Measurements from ENCODE around the gene TMC2. TPM values are rescaled to one million over a fixed set of nuclear protein-coding genes. Genes with fewer than 3 reads are reported as not detected.
A peak's percentile ranks its signal among the peaks of the same experiment; 100 is the strongest.

The TMC2 gene
- total and polyA plus RNA-seq, 2 of the 8 experiments (the other 6 are each of a cell fraction or from before 2014, with no cell fraction given), result not detected

GRCh38 chr20:2515203-2515602 lies 21.2 kb upstream of the TMC2 start:
- peaks cover 30 to 76% (median 54%) of the 10 kb centered on the region in 4 experiments for H3K27me3 ChIP-seq (replicated peaks in 1 of 4; ENCODE audit: control insufficient read depth in 3 of 4, extremely low read depth in 1 of 4, insufficient read depth in 3 of 4, low read length in 3 of 4)
- POLR2A ChIA-PET (ENCODE audit: partially characterized antibody), result interaction anchor here (1.6 to 1.7 kb wide), 2 partner anchors 12 to 140 kb away, joined by 4 to 9 read pairs; no protein-coding TSS in a partner anchor
- TF ChIP-seq CHD1 (IDR thresholded peaks at IDR 0.05; ENCODE audit: low read depth, low read length), result no peak
- peak; percentile 18; the same call in 1 of the 2 replicates for TF ChIP-seq MAFK (IDR thresholded peaks at IDR 0.05; ENCODE audit: low read depth, low read length)
- TF ChIP-seq TAF1 (IDR thresholded peaks at IDR 0.05; ENCODE audit: low read depth, low read length), result no peak
- no peak for TF ChIP-seq CEBPB (IDR thresholded peaks at IDR 0.05; ENCODE audit: low read depth, low read length)

More at GRCh38 chr20:2515203-2515602, 21.2 kb upstream of the TMC2 start:
- Histone ChIP-seq H4K5ac (ENCODE audit: insufficient read length, low read depth, low read length) (no peak overlapping the region), H3K4me2 (ENCODE audit: insufficient read depth in 1 of 2, low read depth in 2 of 2, low read length in 2 of 2) (no peak overlapping the region), H3K4ac (replicated peaks; ENCODE audit: insufficient read length, low read depth, low read length) (no peak overlapping the region), H4K20me1 (replicated peaks in 1 of 2; ENCODE audit: control insufficient read depth in 1 of 2, insufficient read depth in 2 of 2, low read length in 2 of 2) (peaks cover 0 to 4% of the 10 kb centered on the region in 2 experiments), H2BK120ac (replicated peaks; ENCODE audit: low read depth, low read length) (no peak overlapping the region), H2BK20ac (ENCODE audit: low read length) (no peak overlapping the region), H3K4me3 (ENCODE audit: extremely low read depth in 1 of 4, insufficient read depth in 2 of 4, low read depth in 3 of 4, low read length in 4 of 4) (no peak overlapping the region), H2BK5ac (ENCODE audit: low read depth, low read length) (no peak overlapping the region), H2AFZ (ENCODE audit: low read length) (no peak overlapping the region), H3K9ac (replicated peaks in 1 of 4; ENCODE audit: extremely low read depth in 1 of 4, low read depth in 3 of 4, low read length in 3 of 4) (no peak overlapping the region), H3K79me2 (ENCODE audit: control insufficient read depth in 1 of 2, insufficient read depth in 2 of 2, low read length in 2 of 2) (no peaks in the 10 kb centered on the region), H3K79me1 (ENCODE audit: low read depth, low read length) (no peaks in the 10 kb centered on the region), H3K23ac (ENCODE audit: insufficient read length) (no peak overlapping the region), H2BK15ac (ENCODE audit: low read length) (no peak overlapping the region), H3K23me2 (ENCODE audit: low read depth, low read length) (peaks cover 6% of the 10 kb centered on the region), H3K4me1 (replicated peaks in 1 of 4; ENCODE audit: control insufficient read depth in 3 of 4, insufficient read depth in 4 of 4, low read length in 3 of 4) (no peaks in the 10 kb centered on the region), H2BK12ac (ENCODE audit: low read depth, low read length) (no peak overlapping the region), H3K56ac (replicated peaks; ENCODE audit: insufficient read length, low read depth, low read length) (no peak overlapping the region), H3K9me3 (ENCODE audit: insufficient read depth in 2 of 2, low read depth in 1 of 2, low read length in 1 of 2) (no peaks in the 10 kb centered on the region), H4K8ac (ENCODE audit: extremely low read depth, insufficient read depth, low read length) (no peak overlapping the region), H2AK5ac (ENCODE audit: low read depth, low read length) (no peak overlapping the region), H4K91ac (replicated peaks; ENCODE audit: insufficient read length, low read length) (no peak overlapping the region), H3K27ac (ENCODE audit: low read depth, low read length) (no peak overlapping the region), H3K18ac (ENCODE audit: extremely low read depth, low read length) (no peak overlapping the region), H3K36me3 (ENCODE audit: control insufficient read depth in 2 of 4, insufficient read depth in 4 of 4, low read length in 3 of 4) (0 out of 8 replicates have a peak, but pooled peaks cover 0 to 2% (median 0%) of the 10 kb centered on the region in 4 experiments), H3K14ac (ENCODE audit: insufficient read length) (no peak overlapping the region)
- FAIRE-seq (no peak), DNase-seq (ENCODE audit: low read depth in 1 of 2, low spot score in 2 of 2) (no peak)
- CTCF ChIA-PET (ENCODE audit: partially characterized antibody), result interaction anchor here (0.5 to 1.2 kb wide), 3 partner anchors 14 to 100 kb away, joined by 3 to 4 read pairs (median 3); no protein-coding TSS in a partner anchor
- WGBS, 2 experiments (ENCODE audit: extremely low coverage in 1 of 2, insufficient coverage in 1 of 2, insufficient read length in 1 of 2, insufficient replicate concordance in 2 of 2, low coverage in 1 of 2, low lambda C conversion rate in 2 of 2, missing lambda C conversion rate in 1 of 2), result 85% methylated on average over 1 of the region's 1 CpG; no CpG with 5 or more reads in 1 of the 2 experiments

All from H1 (cell line).